Measurements from ENCODE around the gene DNMT1. TPM values are rescaled to one million over a fixed set of nuclear protein-coding genes. Genes with fewer than 3 reads are reported as not detected.

DNMT1 gene
- polyA plus RNA-seq, 1 donor from 2014 or later = 58.4 TPM

DNA sequence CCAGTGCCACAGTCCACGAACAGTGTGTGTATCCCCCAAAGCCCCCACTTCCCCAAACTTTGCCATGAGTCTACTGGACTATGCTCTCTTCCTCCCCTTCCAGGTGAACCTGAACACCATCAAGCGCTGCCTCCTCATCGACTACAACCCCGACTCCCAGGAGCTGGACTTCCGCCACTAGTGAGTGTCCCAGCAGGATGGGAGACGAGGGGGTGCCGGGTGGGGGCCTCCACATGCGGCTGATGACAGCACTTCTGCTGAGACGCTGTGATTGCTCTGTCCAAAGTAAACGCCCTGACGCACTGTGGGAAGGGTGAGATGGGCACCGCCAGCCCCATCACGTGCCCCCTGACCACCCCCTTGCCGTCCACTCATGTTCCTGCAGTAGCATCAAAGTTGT lies 85.2 kb downstream of the DNMT1 start:
- no peak for TF ChIP-seq POLR2AphosphoS5 (IDR thresholded peaks at IDR 0.05)
- no peak for TF ChIP-seq MXI1 (conservative IDR thresholded peaks at IDR 0.05; ENCODE audit: poor library complexity, severe bottlenecking)
- TF ChIP-seq, protein P1, sequence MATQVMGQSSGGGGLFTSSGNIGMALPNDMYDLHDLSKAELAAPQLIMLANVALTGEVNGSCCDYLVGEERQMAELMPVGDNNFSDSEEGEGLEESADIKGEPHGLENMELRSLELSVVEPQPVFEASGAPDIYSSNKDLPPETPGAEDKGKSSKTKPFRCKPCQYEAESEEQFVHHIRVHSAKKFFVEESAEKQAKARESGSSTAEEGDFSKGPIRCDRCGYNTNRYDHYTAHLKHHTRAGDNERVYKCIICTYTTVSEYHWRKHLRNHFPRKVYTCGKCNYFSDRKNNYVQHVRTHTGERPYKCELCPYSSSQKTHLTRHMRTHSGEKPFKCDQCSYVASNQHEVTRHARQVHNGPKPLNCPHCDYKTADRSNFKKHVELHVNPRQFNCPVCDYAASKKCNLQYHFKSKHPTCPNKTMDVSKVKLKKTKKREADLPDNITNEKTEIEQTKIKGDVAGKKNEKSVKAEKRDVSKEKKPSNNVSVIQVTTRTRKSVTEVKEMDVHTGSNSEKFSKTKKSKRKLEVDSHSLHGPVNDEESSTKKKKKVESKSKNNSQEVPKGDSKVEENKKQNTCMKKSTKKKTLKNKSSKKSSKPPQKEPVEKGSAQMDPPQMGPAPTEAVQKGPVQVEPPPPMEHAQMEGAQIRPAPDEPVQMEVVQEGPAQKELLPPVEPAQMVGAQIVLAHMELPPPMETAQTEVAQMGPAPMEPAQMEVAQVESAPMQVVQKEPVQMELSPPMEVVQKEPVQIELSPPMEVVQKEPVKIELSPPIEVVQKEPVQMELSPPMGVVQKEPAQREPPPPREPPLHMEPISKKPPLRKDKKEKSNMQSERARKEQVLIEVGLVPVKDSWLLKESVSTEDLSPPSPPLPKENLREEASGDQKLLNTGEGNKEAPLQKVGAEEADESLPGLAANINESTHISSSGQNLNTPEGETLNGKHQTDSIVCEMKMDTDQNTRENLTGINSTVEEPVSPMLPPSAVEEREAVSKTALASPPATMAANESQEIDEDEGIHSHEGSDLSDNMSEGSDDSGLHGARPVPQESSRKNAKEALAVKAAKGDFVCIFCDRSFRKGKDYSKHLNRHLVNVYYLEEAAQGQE (IDR thresholded peaks at IDR 0.05; ENCODE audit: borderline replicate concordance) = no peak
- no peak for TF ChIP-seq EZH2 (IDR thresholded peaks at IDR 0.05; ENCODE audit: borderline replicate concordance, insufficient read depth, low read length, poor library complexity, severe bottlenecking)
- TF ChIP-seq RAD21 (conservative IDR thresholded peaks at IDR 0.05) = no peak
- TF ChIP-seq EP300 (conservative IDR thresholded peaks at IDR 0.05; ENCODE audit: poor library complexity, severe bottlenecking) = no peak
- no peak for TF ChIP-seq SMC3 (conservative IDR thresholded peaks at IDR 0.05; ENCODE audit: poor library complexity)
- TF ChIP-seq TAF1 (IDR thresholded peaks at IDR 0.05; ENCODE audit: low read depth) = no peak
- TF ChIP-seq CTCF (IDR thresholded peaks at IDR 0.05; ENCODE audit: poor library complexity, severe bottlenecking) = no peak
- H3K27ac ChIP-seq (ENCODE audit: low read length) = no peak overlapping the region
- no peak overlapping the region for H2AFZ ChIP-seq (ENCODE audit: low read depth, low read length)
- no peaks in the 10 kb centered on the region for H3K27me3 ChIP-seq (ENCODE audit: insufficient read depth, low read depth, low read length)
- no peak overlapping the region for H3K9ac ChIP-seq (ENCODE audit: low read length)
- peaks cover 12% of the 10 kb centered on the region for H3K79me2 ChIP-seq (replicated peaks; ENCODE audit: insufficient read depth, low read length)
- no peak overlapping the region for H3K4me3 ChIP-seq (ENCODE audit: low read length)
- no peaks in the 10 kb centered on the region for H3K9me3 ChIP-seq (ENCODE audit: low read length)
- H3F3A ChIP-seq (ENCODE audit: insufficient read depth, low read length, poor library complexity, severe bottlenecking) = no peaks in the 10 kb centered on the region
- H3K9me2 ChIP-seq (ENCODE audit: insufficient read depth, low read length) = no peaks in the 10 kb centered on the region
- H3K4me2 ChIP-seq (ENCODE audit: low read length) = no peak overlapping the region
- no peaks in the 10 kb centered on the region for H4K20me1 ChIP-seq (ENCODE audit: insufficient read depth)
- H3K36me3 ChIP-seq (ENCODE audit: insufficient read depth, low read length) = no peaks in the 10 kb centered on the region

GRCh38 chr19:10107817-10108367 lies 86.9 kb downstream of the DNMT1 start:
- no peaks in the 10 kb centered on the region for H3K36me3 ChIP-seq (ENCODE audit: insufficient read depth, low read length)

More at GRCh38 chr19:10107817-10108367, 86.9 kb downstream of the DNMT1 start:
- Histone ChIP-seq H2AFZ (ENCODE audit: low read depth, low read length) (no peak overlapping the region), H4K20me1 (ENCODE audit: insufficient read depth) (no peaks in the 10 kb centered on the region), H3K79me2 (replicated peaks; ENCODE audit: insufficient read depth, low read length) (peaks cover 12% of the 10 kb centered on the region), H3K27ac (ENCODE audit: low read length) (no peak overlapping the region), H3K9ac (ENCODE audit: low read length) (no peak overlapping the region), H3K4me2 (ENCODE audit: low read length) (no peak overlapping the region), H3K27me3 (ENCODE audit: insufficient read depth, low read depth, low read length) (no peaks in the 10 kb centered on the region), H3K4me3 (ENCODE audit: low read length) (no peak overlapping the region), H3K9me2 (ENCODE audit: insufficient read depth, low read length) (no peaks in the 10 kb centered on the region), H3K9me3 (ENCODE audit: low read length) (no peaks in the 10 kb centered on the region), H3F3A (ENCODE audit: insufficient read depth, low read length, poor library complexity, severe bottlenecking) (no peaks in the 10 kb centered on the region)
- no peak for TF ChIP-seq EP300 (conservative IDR thresholded peaks at IDR 0.05; ENCODE audit: poor library complexity, severe bottlenecking)
- no peak for TF ChIP-seq SMC3 (conservative IDR thresholded peaks at IDR 0.05; ENCODE audit: poor library complexity)
- no peak for TF ChIP-seq EZH2 (IDR thresholded peaks at IDR 0.05; ENCODE audit: borderline replicate concordance, insufficient read depth, low read length, poor library complexity, severe bottlenecking)
- TF ChIP-seq POLR2AphosphoS5 (IDR thresholded peaks at IDR 0.05) = no peak
- no peak for TF ChIP-seq CTCF (IDR thresholded peaks at IDR 0.05; ENCODE audit: poor library complexity, severe bottlenecking)
- no peak for TF ChIP-seq RAD21 (conservative IDR thresholded peaks at IDR 0.05)
- TF ChIP-seq, protein P1 (IDR thresholded peaks at IDR 0.05; ENCODE audit: borderline replicate concordance) = no peak
- TF ChIP-seq TAF1 (IDR thresholded peaks at IDR 0.05; ENCODE audit: low read depth) = no peak
- TF ChIP-seq MXI1 (conservative IDR thresholded peaks at IDR 0.05; ENCODE audit: poor library complexity, severe bottlenecking) = no peak
